ENCODE data around the gene DLK1.

DLK1 gene

GRCh38 chr14:100777818-100778525 lies 51.3 kb downstream of the DLK1 start:
- DNase-seq (ENCODE audit: low read depth) = no peak

GRCh38 chr14:100778526-100778882 lies 51.8 kb downstream of the DLK1 start:
- DNase-seq (ENCODE audit: low read depth) = no peak

GRCh38 chr14:100778951-100779690 lies 52.4 kb downstream of the DLK1 start:
- DNase-seq (ENCODE audit: low read depth) = no peak

- DNase-seq (ENCODE audit: low read depth) = no peak
Observed at GRCh38 chr14:100779691-100780080, 53.0 kb downstream of the DLK1 start.

- no peak for DNase-seq (ENCODE audit: low read depth)
Observed at GRCh38 chr14:100780246-100780645, 53.6 kb downstream of the DLK1 start.

GRCh38 chr14:100780646-100781355 lies 54.1 kb downstream of the DLK1 start:
- no peak for DNase-seq (ENCODE audit: low read depth)

- DNase-seq (ENCODE audit: low read depth) = no peak
Observed at GRCh38 chr14:100781952-100782351, 55.3 kb downstream of the DLK1 start.

GRCh38 chr14:100782516-100783320 lies 56.0 kb downstream of the DLK1 start:
- no peak for DNase-seq (ENCODE audit: low read depth)

- DNase-seq (ENCODE audit: low read depth) = no peak
Observed at GRCh38 chr14:100783630-100784370, 57.1 kb downstream of the DLK1 start.

GRCh38 chr14:100784523-100785337 lies 58.0 kb downstream of the DLK1 start:
- no peak for DNase-seq (ENCODE audit: low read depth)

- DNase-seq (ENCODE audit: low read depth) = no peak
Observed at GRCh38 chr14:100785338-100785615, 58.6 kb downstream of the DLK1 start.

- DNase-seq (ENCODE audit: low read depth) = no peak
Observed at GRCh38 chr14:100785626-100786025, 58.9 kb downstream of the DLK1 start.

GRCh38 chr14:100786131-100786530 lies 59.4 kb downstream of the DLK1 start:
- DNase-seq (ENCODE audit: low read depth) = no peak

GRCh38 chr14:100786576-100787219 lies 60.0 kb downstream of the DLK1 start:
- DNase-seq (ENCODE audit: low read depth) = no peak

GRCh38 chr14:100787659-100788058 lies 61.0 kb downstream of the DLK1 start:
- no peak for DNase-seq (ENCODE audit: low read depth)
